ENCODE results near the gene CDH13. TPM values are rescaled to one million over a fixed set of nuclear protein-coding genes. Genes with fewer than 3 reads are reported as not detected.

Gene CDH13
- total and polyA plus RNA-seq, 4 donors = 58.9 to 265 (median 158) TPM

DNA sequence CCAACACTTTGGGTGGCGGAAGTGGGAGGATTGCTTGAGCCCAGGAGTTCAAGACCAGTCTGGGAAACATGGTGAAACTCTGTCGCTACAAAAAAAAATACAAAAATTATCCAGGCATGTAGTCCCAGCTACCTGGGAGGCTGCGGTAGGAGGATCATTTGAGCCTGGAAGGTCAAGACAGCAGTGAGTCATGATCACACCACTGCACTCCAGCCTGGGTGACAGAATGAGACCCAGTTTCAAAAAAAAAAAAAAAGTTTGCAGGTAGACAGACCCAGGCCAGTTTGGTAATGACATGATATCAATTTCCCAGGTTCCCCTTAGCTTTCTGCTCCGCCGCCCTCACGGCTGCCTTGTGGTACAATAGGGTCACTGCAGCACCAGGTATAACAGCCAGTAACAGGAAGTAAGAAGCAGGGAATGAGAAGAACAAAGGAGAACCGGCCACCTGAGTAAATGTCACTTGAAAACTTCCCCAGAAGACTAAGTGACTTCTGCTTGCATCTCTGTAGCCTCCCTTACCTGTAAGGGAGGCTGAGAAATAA lies 979.8 kb downstream of the CDH13 start:
- Histone ChIP-seq H3K4me1 (ENCODE audit: control insufficient read depth in 1 of 2, insufficient read depth in 2 of 2, low read length in 2 of 2) (no peaks in the 10 kb centered on the region), H3K27me3 (ENCODE audit: control insufficient read depth in 1 of 2, insufficient read depth in 2 of 2, low read length in 1 of 2) (no peaks in the 10 kb centered on the region), H3K27ac (ENCODE audit: low read depth in 1 of 2, low read length in 2 of 2) (no peak overlapping the region), H3K9me3 (ENCODE audit: control insufficient read depth, low read length) (no peaks in the 10 kb centered on the region), H3K36me3 (ENCODE audit: control insufficient read depth in 1 of 2, insufficient read depth in 2 of 2, low read length in 1 of 2) (peaks cover 0 to 1% of the 10 kb centered on the region in 2 donors), H3K4me3 (ENCODE audit: low read length in 2 of 2) (no peak overlapping the region)
- intact Hi-C loops (cut with DNase I) = no loop called here
- 94 to 95% methylated on average over 7 of the region's 7 CpGs for WGBS, 2 donors
- no peak for ATAC-seq (ENCODE audit: low FRiP score)
- no peak for DNase-seq

DNA sequence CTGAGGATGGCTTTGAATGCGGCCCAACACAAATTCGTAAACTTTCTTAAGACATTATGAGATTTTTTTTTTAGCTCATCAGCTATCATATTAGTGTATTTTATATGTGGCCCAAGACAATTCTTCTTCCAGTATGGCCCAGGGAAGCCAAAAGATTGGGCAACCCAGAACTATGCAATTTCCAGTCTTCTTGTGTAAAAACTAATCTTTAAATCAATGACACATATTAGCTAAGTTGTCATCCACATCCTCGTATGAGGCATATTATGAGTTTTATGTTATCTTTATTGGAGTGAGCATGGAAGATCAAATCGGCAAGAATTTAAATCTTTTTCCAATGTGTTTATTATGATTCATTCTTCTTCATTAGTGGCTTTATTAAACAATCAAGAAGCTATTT lies 982.4 kb downstream of the CDH13 start:
- no peaks in the 10 kb centered on the region for H3K27me3 ChIP-seq (ENCODE audit: control insufficient read depth in 1 of 2, insufficient read depth in 2 of 2, low read length in 1 of 2)
- no peaks in the 10 kb centered on the region for H3K4me1 ChIP-seq (ENCODE audit: control insufficient read depth in 1 of 2, insufficient read depth in 2 of 2, low read length in 2 of 2)
- no peak for ATAC-seq (ENCODE audit: low FRiP score)
- no peak for DNase-seq
- H3K4me3 ChIP-seq (ENCODE audit: low read length in 2 of 2) = no peak overlapping the region
- WGBS, 2 donors = 92 to 93% methylated on average over 4 of the region's 4 CpGs
- intact Hi-C loops (cut with DNase I) = no loop called here
- no peak overlapping the region for H3K27ac ChIP-seq (ENCODE audit: low read depth in 1 of 2, low read length in 2 of 2)
- H3K36me3 ChIP-seq (ENCODE audit: control insufficient read depth in 1 of 2, insufficient read depth in 2 of 2, low read length in 1 of 2) = no peaks in the 10 kb centered on the region
- no peaks in the 10 kb centered on the region for H3K9me3 ChIP-seq (ENCODE audit: control insufficient read depth, low read length)

- Histone ChIP-seq H3K4me1 (ENCODE audit: control insufficient read depth in 1 of 2, insufficient read depth in 2 of 2, low read length in 2 of 2) (no peaks in the 10 kb centered on the region), H3K4me3 (ENCODE audit: low read length in 2 of 2) (no peak overlapping the region), H3K27ac (ENCODE audit: low read depth in 1 of 2, low read length in 2 of 2) (no peak overlapping the region), H3K9me3 (ENCODE audit: control insufficient read depth, low read length) (no peaks in the 10 kb centered on the region), H3K27me3 (ENCODE audit: control insufficient read depth in 1 of 2, insufficient read depth in 2 of 2, low read length in 1 of 2) (no peaks in the 10 kb centered on the region), H3K36me3 (ENCODE audit: control insufficient read depth in 1 of 2, insufficient read depth in 2 of 2, low read length in 1 of 2) (peaks cover 0 to 3% of the 10 kb centered on the region in 2 donors)
- DNase-seq (no peak), ATAC-seq (ENCODE audit: low FRiP score) (no peak)
- 78 to 79% methylated on average over 7 of the region's 7 CpGs for WGBS, 2 donors
- intact Hi-C loops (cut with DNase I) = no loop called here
Observed at GRCh38 chr16:83615141-83615952, 988.6 kb downstream of the CDH13 start.

DNA sequence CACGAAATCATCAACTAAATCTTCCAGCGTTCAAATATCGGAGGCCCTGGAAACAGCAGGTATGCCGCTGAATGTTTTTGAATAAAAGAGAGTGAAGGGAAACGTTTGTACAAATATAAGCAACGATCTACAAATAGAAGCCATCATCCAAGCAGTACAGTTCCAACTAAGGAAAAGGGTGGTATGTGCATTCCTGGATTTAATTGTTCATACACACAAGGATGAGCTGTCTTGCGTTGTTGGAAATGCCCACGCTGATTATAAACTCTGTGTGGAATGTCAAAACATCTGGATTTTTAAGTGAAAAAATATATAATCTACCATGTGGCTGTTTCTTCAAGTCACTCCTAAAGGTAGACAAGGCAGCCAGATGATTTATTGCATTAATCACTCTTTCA lies 989.2 kb downstream of the CDH13 start:
- DNase-seq (no peak), ATAC-seq (ENCODE audit: low FRiP score) (no peak)
- H3K27ac ChIP-seq (ENCODE audit: low read depth in 1 of 2, low read length in 2 of 2) = no peak overlapping the region
- WGBS, 2 donors = 84 to 89% methylated on average over 8 of the region's 8 CpGs
- no peaks in the 10 kb centered on the region for H3K9me3 ChIP-seq (ENCODE audit: control insufficient read depth, low read length)
- no peak overlapping the region for H3K4me3 ChIP-seq (ENCODE audit: low read length in 2 of 2)
- intact Hi-C loops (cut with DNase I) = no loop called here
- peaks cover 0 to 3% of the 10 kb centered on the region in 2 donors for H3K36me3 ChIP-seq (ENCODE audit: control insufficient read depth in 1 of 2, insufficient read depth in 2 of 2, low read length in 1 of 2)
- no peaks in the 10 kb centered on the region for H3K27me3 ChIP-seq (ENCODE audit: control insufficient read depth in 1 of 2, insufficient read depth in 2 of 2, low read length in 1 of 2)
- H3K4me1 ChIP-seq (ENCODE audit: control insufficient read depth in 1 of 2, insufficient read depth in 2 of 2, low read length in 2 of 2) = no peaks in the 10 kb centered on the region

DNA sequence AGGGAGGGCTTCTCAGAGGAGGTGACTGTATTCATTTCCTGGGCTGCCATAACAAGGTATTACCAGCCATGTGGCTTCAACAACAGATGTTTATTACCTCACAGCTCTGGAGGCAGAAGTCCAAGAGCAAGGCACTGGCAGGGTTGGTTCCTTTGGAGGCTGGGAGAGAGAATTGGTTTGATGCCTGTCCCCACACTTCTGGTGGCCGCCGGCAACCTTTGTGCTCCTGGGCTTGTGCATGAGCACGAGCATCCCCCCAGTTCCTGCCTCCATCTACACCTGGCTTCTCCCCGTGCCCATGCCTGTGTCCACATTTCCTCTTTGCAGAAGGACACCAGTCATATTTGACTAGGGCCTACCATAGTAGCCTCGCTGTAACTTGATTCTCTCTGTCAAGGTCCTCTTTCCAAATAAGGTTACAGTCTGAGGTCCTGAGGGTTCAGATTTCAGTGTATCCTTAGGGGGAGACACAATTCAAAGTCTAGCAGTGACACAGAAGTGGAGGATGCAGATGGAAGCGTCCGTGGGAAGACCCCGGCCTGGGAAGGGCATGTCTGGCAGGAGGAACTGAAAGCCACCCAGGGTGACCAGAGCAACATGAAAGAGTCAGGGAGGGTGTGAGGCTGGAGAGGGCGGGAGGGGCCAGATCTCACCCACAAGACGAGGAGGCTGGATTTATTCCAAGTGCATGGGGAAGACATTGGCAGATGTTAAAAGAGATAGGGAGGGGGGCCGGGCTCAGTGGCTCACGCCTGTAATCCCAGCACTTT lies 992.8 kb downstream of the CDH13 start:
- WGBS, 2 donors = 69 to 76% methylated on average over 12 of the region's 12 CpGs
- Histone ChIP-seq H3K27me3 (ENCODE audit: control insufficient read depth in 1 of 2, insufficient read depth in 2 of 2, low read length in 1 of 2) (no peaks in the 10 kb centered on the region), H3K4me1 (ENCODE audit: control insufficient read depth in 1 of 2, insufficient read depth in 2 of 2, low read length in 2 of 2) (no peaks in the 10 kb centered on the region), H3K4me3 (ENCODE audit: low read length in 2 of 2) (no peak overlapping the region), H3K36me3 (ENCODE audit: control insufficient read depth in 1 of 2, insufficient read depth in 2 of 2, low read length in 1 of 2) (peaks cover 0 to 3% of the 10 kb centered on the region in 2 donors), H3K27ac (ENCODE audit: low read depth in 1 of 2, low read length in 2 of 2) (no peak overlapping the region), H3K9me3 (ENCODE audit: control insufficient read depth, low read length) (no peaks in the 10 kb centered on the region)
- DNase-seq = no peak
- intact Hi-C loops (cut with DNase I) = no loop called here
- ATAC-seq (ENCODE audit: low FRiP score) = no peak

GRCh38 chr16:83622010-83622409 lies 995.2 kb downstream of the CDH13 start:
- DNase-seq (no peak), ATAC-seq (ENCODE audit: low FRiP score) (no peak)
- 92 to 94% methylated on average over 7 of the region's 7 CpGs for WGBS, 2 donors
- Histone ChIP-seq H3K9me3 (ENCODE audit: control insufficient read depth, low read length) (no peaks in the 10 kb centered on the region), H3K27ac (ENCODE audit: low read depth in 1 of 2, low read length in 2 of 2) (no peak overlapping the region), H3K36me3 (ENCODE audit: control insufficient read depth in 1 of 2, insufficient read depth in 2 of 2, low read length in 1 of 2) (no peaks in the 10 kb centered on the region), H3K4me1 (ENCODE audit: control insufficient read depth in 1 of 2, insufficient read depth in 2 of 2, low read length in 2 of 2) (no peaks in the 10 kb centered on the region), H3K4me3 (ENCODE audit: low read length in 2 of 2) (no peak overlapping the region), H3K27me3 (ENCODE audit: control insufficient read depth in 1 of 2, insufficient read depth in 2 of 2, low read length in 1 of 2) (no peaks in the 10 kb centered on the region)
- intact Hi-C loops (cut with DNase I) = no loop called here

- WGBS, 2 donors = 79 to 81% methylated on average over 17 of the region's 17 CpGs
- intact Hi-C loops (cut with DNase I) = no loop called here
- H3K4me3 ChIP-seq (ENCODE audit: low read length in 2 of 2) = no peak overlapping the region
- H3K27me3 ChIP-seq (ENCODE audit: control insufficient read depth in 1 of 2, insufficient read depth in 2 of 2, low read length in 1 of 2) = no peaks in the 10 kb centered on the region
- H3K9me3 ChIP-seq (ENCODE audit: control insufficient read depth, low read length) = no peaks in the 10 kb centered on the region
- DNase-seq = no peak
- ATAC-seq (ENCODE audit: low FRiP score) = no peak
- peaks cover 0 to 2% of the 10 kb centered on the region in 2 donors for H3K36me3 ChIP-seq (ENCODE audit: control insufficient read depth in 1 of 2, insufficient read depth in 2 of 2, low read length in 1 of 2)
- no peak overlapping the region for H3K27ac ChIP-seq (ENCODE audit: low read depth in 1 of 2, low read length in 2 of 2)
- no peaks in the 10 kb centered on the region for H3K4me1 ChIP-seq (ENCODE audit: control insufficient read depth in 1 of 2, insufficient read depth in 2 of 2, low read length in 2 of 2)
Observed at GRCh38 chr16:83623091-83623730, 996.4 kb downstream of the CDH13 start.

- no peak overlapping the region for H3K4me3 ChIP-seq (ENCODE audit: low read length in 2 of 2)
- DNase-seq = no peak
- WGBS, 2 donors = 92% methylated on average over 6 of the region's 6 CpGs
- no peak overlapping the region for H3K27ac ChIP-seq (ENCODE audit: low read depth in 1 of 2, low read length in 2 of 2)
- peaks cover 0 to 2% of the 10 kb centered on the region in 2 donors for H3K36me3 ChIP-seq (ENCODE audit: control insufficient read depth in 1 of 2, insufficient read depth in 2 of 2, low read length in 1 of 2)
- H3K4me1 ChIP-seq (ENCODE audit: control insufficient read depth in 1 of 2, insufficient read depth in 2 of 2, low read length in 2 of 2) = no peaks in the 10 kb centered on the region
- H3K27me3 ChIP-seq (ENCODE audit: control insufficient read depth in 1 of 2, insufficient read depth in 2 of 2, low read length in 1 of 2) = no peaks in the 10 kb centered on the region
- intact Hi-C loops (cut with DNase I) = no loop called here
- no peaks in the 10 kb centered on the region for H3K9me3 ChIP-seq (ENCODE audit: control insufficient read depth, low read length)
- no peak for ATAC-seq (ENCODE audit: low FRiP score)
Observed at GRCh38 chr16:83623892-83624291, 997.1 kb downstream of the CDH13 start.
